Heart left ventricle (tissue), 16 donors: Measurements from ENCODE around the gene ACP2. TPM values are rescaled to one million over a fixed set of nuclear protein-coding genes. Genes with fewer than 3 reads are reported as not detected.

Experiments used
- ATAC-seq, 4 donors: fragments of 200-7000 bp; cut with Tn5 transposase; one replicate each; pipeline ENCODE4 v1.9.1; 2020 to 2022; ENCODE audit warnings: moderate library complexity in 4 of 4, mild to moderate bottlenecking in 3 of 4, moderate number of reproducible peaks in 1 of 4
- DNase-seq, 5 donors: peaks; one replicate each; pipeline ENCODE4 v3.0.0-alpha.2; 2020
- H3K27ac ChIP-seq, 12 donors: fragments of 200-600 bp; sonication (generic) in 4 of 12; one replicate each; pipeline versions ENCODE4 v1.5.0 to v1.8.0; 2016 to 2022; ENCODE audit warnings: mild to moderate bottlenecking in 2 of 12
- H3K27me3 ChIP-seq, 9 donors: fragments of 200-600 bp; sonication (generic) in 2 of 9; one replicate each; pipeline versions ENCODE4 v1.5.1 to v1.8.0; 2016 to 2022; ENCODE audit warnings: mild to moderate bottlenecking in 3 of 9
- H3K36me3 ChIP-seq, 9 donors: fragments of 200-600 bp; sonication (generic) in 2 of 9; one replicate each; pipeline versions ENCODE4 v1.5.0 to v1.8.0; 2018 to 2022; ENCODE audit warnings: mild to moderate bottlenecking in 2 of 9
- H3K4me1 ChIP-seq, 12 donors: fragments of 200-600 bp; sonication (generic) in 4 of 12; one replicate each; pipeline versions ENCODE4 v1.5.0 to v1.8.0; 2016 to 2022; ENCODE audit warnings: mild to moderate bottlenecking in 3 of 12
- H3K4me3 ChIP-seq, 12 donors: fragments of 200-600 bp; sonication (generic) in 4 of 12; one replicate each; pipeline versions ENCODE4 v1.5.0 to v1.8.0; 2017 to 2022; ENCODE audit warnings: mild to moderate bottlenecking in 9 of 12, moderate library complexity in 4 of 12
- H3K9me3 ChIP-seq, 12 donors: fragments of 200-600 bp; sonication (generic) in 4 of 12; one replicate each; pipeline versions ENCODE4 v1.5.0 to v1.8.0; 2016 to 2022; ENCODE audit warnings: mild to moderate bottlenecking in 1 of 12
- POLR2A ChIP-seq, 2 donors: fragments of 450-650 bp; IDR thresholded peaks; one replicate each; pipeline ENCODE4 v1.6.1; 2017; ENCODE audit warnings: antibody characterized with exemption in 2 of 2, mild to moderate bottlenecking in 2 of 2, moderate library complexity in 2 of 2
- WGBS, 4 donors: extraction: QIAGEN DNeasy Blood & Tissue Kit in 2 of 4; methylation state at CpG; one replicate each; pipeline versions ENCODE4 v1.1.5 to v1.1.7; 2013 to 2018; 5-methylcytosine and 5-hydroxymethylcytosine counted together
- intact Hi-C, 10 donors: fragments of 100-400 bp; cut with DNase I; formaldehyde crosslinking; loops; one replicate each; pipeline versions ENCODE4 v1.11.1 to v1.14.2; 2022
- polyA plus RNA-seq, 2 donors: library from polyadenylated mRNA; stranded (reverse); fragments of 200-250 nt; gene quantifications; one replicate each; pipeline ENCODE4 v1.2.3, GENCODE V29; 2013
- total RNA-seq, 9 donors: library from RNA; depleted of rRNA in 2 of 9; stranded (reverse); fragments of >200 nt in 2 of 9; fragmentation: NEBNext Ultra II Directional in 3 of 9; extraction: Animal tissue kit (Norgen Biotek cat#: 25700) in 3 of 9; gene quantifications; one replicate each; pipeline versions ENCODE4 v1.1.0 to v1.2.4, GENCODE V29; 2016 to 2023
- TF ChIP-seq, protein P1 (sequence below), 12 donors: fragments of 200-600 bp; sonication (generic) in 4 of 12; IDR thresholded peaks; one replicate each; pipeline versions ENCODE4 v1.5.0 to v1.8.0; 2018 to 2022; ENCODE audit warnings: antibody characterized with exemption in 12 of 12, mild to moderate bottlenecking in 5 of 12
- donor health status: ischemic (EF 13 %, LVEDD 7.1; RV severe dilation, severe dysfunction).
- donor health status: healthy with polysubstance abuse.
- donor health status: DM: no; HTN: yes; CAD: no.
- donor health status: DM: no; HTN: no; CAD: no.
- donor health status: ischemic (EF 25% LVEDD 6.9; RV normal size, moderate dysfunction).
- donor health status: ischemic (EF 25% LVEDD 5.7; RV mildly dilated, moderate dysfunction).
- donor health status: healthy.
- donor health status: DM: yes; HTN: yes; CAD: no.
- donor health status: ischemic (EF 35%, LVEDD 5.7; RV mildly dilated, moderate dysfunction).
- donor health status: nonischemic (EF 11% LVEDD 7.7; RV severe dilation, severe dysfunction).
- donor health status: DM: yes; HTN: yes; CAD: no.
- donor health status: PGD.
- donor health status: ischemic (EF 29% LVEDD 5.4; RV normal size, mild dysfunction).
- donor health status: nonischemic (EF 23%, LVEDD 6.1; RV moderate dilation, normal function).

ACP2 gene
- total and polyA plus RNA-seq, 11 donors: 18.0 to 60.4 (median 26.6) TPM

DNA sequence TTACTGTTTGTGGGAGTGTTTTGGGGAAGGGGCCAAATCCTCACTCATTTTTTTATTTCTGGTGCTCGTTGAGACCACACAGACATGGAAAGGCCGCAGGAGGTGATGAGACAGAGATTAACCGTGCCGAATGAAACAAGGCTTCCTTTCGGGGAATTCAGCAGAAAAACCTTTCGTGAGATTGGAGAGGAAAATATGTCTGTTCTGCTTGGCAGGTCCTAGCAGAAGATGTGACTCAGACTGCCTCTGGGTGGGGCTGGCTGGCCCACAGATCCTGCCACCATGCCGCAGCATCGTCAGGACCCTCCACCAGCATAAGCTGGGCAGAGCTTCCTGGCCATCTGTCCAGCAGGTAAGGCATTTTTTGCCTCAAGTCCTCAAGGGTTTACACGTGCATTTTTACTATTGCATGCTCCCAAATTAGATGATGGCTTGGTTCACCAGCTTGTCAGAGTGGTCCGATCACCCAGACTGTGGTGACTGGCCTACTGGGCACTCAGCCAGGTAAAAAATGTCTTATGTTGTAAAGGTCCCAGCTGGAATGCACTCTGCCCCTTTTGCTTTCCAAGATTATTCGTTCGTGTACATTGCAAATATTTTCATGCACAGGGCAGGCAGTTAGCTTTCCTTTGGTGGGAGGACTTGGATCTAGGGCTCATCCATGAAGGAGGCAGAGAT lies 32.4 kb downstream of the ACP2 start:
- Histone ChIP-seq H3K9me3 (no peaks in the 10 kb centered on the region), H3K27ac (peak overlapping the region in 11 of 12 donors; percentile 46 to 97 (median 95)), H3K4me1 (peaks cover 3 to 51% (median 22%) of the 10 kb centered on the region in 12 donors), H3K4me3 (peak overlapping the region in 10 of 12 donors; percentile 58 to 81 (median 72)), H3K36me3 (peaks cover 0 to 41% (median 12%) of the 10 kb centered on the region in 9 donors), H3K27me3 (no peaks in the 10 kb centered on the region)
- WGBS, 4 donors: 6 to 9% (median 7%) methylated on average over 9 to 12 of the region's 12 CpGs
- no peak for TF ChIP-seq POLR2A (IDR thresholded peaks at IDR 0.05)
- TF ChIP-seq, protein P1, sequence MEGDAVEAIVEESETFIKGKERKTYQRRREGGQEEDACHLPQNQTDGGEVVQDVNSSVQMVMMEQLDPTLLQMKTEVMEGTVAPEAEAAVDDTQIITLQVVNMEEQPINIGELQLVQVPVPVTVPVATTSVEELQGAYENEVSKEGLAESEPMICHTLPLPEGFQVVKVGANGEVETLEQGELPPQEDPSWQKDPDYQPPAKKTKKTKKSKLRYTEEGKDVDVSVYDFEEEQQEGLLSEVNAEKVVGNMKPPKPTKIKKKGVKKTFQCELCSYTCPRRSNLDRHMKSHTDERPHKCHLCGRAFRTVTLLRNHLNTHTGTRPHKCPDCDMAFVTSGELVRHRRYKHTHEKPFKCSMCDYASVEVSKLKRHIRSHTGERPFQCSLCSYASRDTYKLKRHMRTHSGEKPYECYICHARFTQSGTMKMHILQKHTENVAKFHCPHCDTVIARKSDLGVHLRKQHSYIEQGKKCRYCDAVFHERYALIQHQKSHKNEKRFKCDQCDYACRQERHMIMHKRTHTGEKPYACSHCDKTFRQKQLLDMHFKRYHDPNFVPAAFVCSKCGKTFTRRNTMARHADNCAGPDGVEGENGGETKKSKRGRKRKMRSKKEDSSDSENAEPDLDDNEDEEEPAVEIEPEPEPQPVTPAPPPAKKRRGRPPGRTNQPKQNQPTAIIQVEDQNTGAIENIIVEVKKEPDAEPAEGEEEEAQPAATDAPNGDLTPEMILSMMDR (IDR thresholded peaks at IDR 0.05): peak in 1 of 12 donors; percentile 14
- ATAC-seq (peak in 2 of 4 donors; percentile 14 to 40), DNase-seq (peak in 3 of 5 donors; percentile 29 to 62 (median 35))
- intact Hi-C loops: loop anchor here in 3 of 10 donors (5.0 kb wide), 3 partner anchors 34 to 41 kb away; partner anchors contain the start of genes ARFGAP2 (in 1 of the 3) and NR1H3 (in 1 of the 3)

DNA sequence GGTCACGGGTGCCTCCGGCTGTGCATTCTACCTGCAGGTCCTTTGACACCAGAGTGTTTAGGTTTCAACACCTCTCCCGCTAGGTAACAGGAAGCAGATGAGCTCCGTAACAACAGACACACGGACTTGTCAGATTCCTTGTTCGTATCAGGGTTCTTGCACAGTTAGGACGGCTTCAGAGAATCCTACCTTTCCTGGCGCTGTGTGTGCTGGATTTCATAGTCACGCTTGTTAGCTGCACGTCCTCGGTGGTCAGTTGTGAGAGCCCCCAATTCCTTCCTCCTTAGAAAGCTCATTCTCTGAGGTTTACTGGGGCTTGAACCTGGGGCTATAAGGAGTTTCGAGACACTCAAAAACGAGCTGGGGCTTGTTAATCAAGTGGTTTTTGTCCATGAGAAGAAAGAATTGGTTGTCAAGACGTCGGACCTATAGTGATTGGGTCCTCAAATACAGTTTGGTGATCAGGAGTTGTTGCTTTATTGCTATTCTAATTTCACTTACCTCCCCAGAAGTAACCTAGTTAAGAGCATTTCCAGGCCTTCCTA lies 33.2 kb downstream of the ACP2 start:
- Histone ChIP-seq H3K27me3 (no peaks in the 10 kb centered on the region), H3K9me3 (no peaks in the 10 kb centered on the region), H3K27ac (peak overlapping the region; percentile 81 to 97 (median 94)), H3K4me3 (peak overlapping the region; percentile 37 to 81 (median 68)), H3K36me3 (peaks cover 0 to 33% (median 8%) of the 10 kb centered on the region in 9 donors), H3K4me1 (peaks cover 3 to 49% (median 20%) of the 10 kb centered on the region in 12 donors)
- no peak for DNase-seq
- no peak for TF ChIP-seq POLR2A (IDR thresholded peaks at IDR 0.05)
- TF ChIP-seq, protein P1 (IDR thresholded peaks at IDR 0.05): no peak
- WGBS, 4 donors: 11 to 16% (median 14%) methylated on average over 12 to 15 of the region's 15 CpGs
- no peak for ATAC-seq
- intact Hi-C loops: loop anchor here in 4 of 10 donors (1.0 to 5.0 kb wide), 7 partner anchors 29 to 42 kb away; partner anchors contain the start of genes ARFGAP2 (in 2 of the 4), PACSIN3 (in 2 of the 4) and NR1H3 (in 1 of the 4)

DNA sequence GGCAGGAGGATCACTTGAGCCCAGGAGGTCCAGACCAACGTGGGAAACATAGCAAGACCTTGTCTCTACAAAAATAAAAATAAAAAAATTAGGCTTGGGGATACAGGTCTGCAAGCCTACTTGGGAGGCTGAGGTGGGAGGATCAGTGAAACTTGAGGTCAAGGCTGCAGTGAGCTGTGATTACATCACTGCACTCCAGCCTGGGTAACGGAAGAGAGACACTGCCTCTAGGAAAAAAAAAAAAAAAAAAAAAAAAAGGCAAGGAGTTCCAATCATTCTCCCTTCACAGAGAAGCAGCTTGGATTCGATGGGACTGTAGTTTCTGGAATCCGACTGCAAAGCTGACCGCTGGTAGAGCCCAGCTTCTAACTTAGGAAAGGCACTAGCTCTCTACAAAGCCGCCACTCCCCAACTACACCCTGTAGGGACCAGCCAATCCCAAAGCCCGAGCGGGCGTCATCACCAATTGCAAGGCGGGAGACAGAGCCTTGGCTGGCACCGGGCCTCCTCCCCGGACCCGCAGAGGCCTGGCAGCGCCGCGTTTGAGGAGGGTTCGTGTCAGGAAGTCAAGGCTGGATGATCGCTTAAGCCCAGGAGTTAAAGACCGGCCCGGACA lies 34.6 kb downstream of the ACP2 start:
- WGBS, 4 donors: 5 to 8% (median 5%) methylated on average over 19 to 20 of the region's 20 CpGs
- H3K27ac ChIP-seq: peak overlapping the region; percentile 81 to 97 (median 94)
- peaks cover 0 to 19% (median 3%) of the 10 kb centered on the region in 9 donors for H3K36me3 ChIP-seq
- H3K4me1 ChIP-seq: peaks cover 0 to 39% (median 20%) of the 10 kb centered on the region in 12 donors
- H3K27me3 ChIP-seq: no peaks in the 10 kb centered on the region
- intact Hi-C loops: loop anchor here in 5 of 10 donors (1.0 to 5.0 kb wide), 6 partner anchors 27 to 37 kb away; partner anchors contain the start of genes ARFGAP2 (in 2 of the 5) and PACSIN3 (in 1 of the 5)
- peak in 1 of 2 donors; percentile 80 for TF ChIP-seq POLR2A (IDR thresholded peaks at IDR 0.05)
- TF ChIP-seq, protein P1 (IDR thresholded peaks at IDR 0.05): no peak
- DNase-seq (peak; percentile 92 to 97 (median 96)), ATAC-seq (peak; percentile 90 to 95 (median 94))
- H3K9me3 ChIP-seq: no peaks in the 10 kb centered on the region
- peak overlapping the region; percentile 9 to 81 (median 68) for H3K4me3 ChIP-seq
